T-helper 9 cell (primary cell): ENCODE results near the gene TP53BP2.
"Not testable (repeated sequence)": the region's sequence is repeated elsewhere in the genome, so short reads cannot be mapped to it uniquely, and the experiment has no call there.

Source experiments
- DNase-seq: peaks from one replicate; pipeline ENCODE4 v3.0.0-alpha.2; 2020

TP53BP2 gene

DNA sequence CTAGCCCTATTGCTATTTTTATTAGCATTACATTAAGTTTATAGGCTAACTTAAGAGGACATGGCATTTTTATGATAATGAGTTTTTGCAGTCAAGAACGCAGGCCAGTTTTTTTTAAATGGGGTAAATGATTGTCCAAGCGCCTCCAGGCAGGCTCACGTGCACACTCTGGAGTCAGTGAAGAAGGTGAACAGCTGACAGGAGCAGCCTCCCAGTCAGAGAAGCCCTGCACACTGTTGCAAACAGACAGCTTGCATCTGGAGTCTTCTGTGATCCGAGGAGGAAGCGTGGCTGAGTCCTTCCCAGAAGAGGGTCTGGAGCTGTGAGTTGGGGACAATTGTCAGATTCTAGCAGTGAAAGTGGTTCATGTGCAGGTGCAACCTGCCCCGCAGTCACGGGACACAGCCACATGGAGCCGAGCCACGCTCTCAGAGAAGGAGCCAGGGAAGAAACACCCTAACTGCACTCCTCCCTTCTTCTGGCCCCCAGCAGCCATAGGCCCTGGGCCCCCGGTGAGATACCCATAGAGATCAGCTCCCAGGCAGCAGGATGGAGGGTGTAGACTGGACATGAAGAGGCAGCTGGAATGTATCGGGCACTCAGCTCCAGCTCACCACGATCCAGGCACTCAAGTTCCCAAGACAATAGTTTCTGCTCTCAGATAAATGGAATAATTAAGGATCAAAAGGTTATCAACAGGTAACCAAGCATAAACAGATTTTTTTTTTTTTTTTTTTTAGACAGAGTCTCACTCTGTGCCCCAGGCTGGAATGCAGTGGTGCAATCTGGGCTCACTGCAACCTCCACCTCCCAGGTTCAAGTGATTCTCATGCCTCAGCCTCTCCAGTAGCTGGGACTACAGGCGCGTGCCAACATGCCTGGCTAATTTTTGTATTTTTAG is 107.0 kb downstream of the TP53BP2 start:
- DNase-seq, result no peak

DNA sequence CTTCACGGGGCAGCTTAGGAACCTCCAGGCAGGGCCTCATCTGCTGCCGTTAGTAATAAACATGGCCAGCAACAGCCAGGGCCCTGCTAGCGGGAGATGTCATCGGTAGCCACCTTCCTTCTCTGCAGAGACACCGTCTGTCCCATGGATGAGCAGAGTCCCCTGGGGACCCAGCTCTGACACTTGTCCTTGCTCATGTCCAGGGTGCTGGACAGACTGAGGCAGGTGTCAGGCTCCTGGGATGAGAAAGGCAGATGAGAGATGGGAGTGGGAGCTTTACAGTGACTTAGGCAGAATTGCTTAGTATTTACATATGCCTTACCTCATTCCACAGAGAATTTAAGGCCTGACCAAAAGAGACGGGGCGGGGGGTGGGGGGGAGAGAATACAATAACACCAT is 108.4 kb downstream of the TP53BP2 start:
- no peak for DNase-seq

DNA sequence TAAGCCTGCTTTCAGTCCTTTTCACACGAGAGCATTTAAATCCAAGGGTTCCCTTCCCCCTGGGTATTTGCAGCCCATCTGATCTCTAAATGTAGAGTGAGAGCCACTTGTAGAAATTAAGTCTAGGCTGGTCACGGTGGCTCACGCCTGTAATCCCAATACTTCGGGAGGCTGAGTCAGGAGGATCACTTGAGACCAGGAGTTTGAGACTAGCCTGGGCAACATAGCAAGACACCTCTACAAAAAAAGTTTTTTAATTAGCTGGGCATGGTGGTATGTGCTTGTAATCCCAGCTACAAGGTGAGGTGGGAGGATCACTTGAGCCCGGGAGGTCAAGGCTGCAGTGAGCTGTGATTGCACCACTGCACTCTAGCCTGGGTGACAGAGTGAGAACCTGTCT is 109.1 kb downstream of the TP53BP2 start:
- DNase-seq, result not testable (repeated sequence)

DNA sequence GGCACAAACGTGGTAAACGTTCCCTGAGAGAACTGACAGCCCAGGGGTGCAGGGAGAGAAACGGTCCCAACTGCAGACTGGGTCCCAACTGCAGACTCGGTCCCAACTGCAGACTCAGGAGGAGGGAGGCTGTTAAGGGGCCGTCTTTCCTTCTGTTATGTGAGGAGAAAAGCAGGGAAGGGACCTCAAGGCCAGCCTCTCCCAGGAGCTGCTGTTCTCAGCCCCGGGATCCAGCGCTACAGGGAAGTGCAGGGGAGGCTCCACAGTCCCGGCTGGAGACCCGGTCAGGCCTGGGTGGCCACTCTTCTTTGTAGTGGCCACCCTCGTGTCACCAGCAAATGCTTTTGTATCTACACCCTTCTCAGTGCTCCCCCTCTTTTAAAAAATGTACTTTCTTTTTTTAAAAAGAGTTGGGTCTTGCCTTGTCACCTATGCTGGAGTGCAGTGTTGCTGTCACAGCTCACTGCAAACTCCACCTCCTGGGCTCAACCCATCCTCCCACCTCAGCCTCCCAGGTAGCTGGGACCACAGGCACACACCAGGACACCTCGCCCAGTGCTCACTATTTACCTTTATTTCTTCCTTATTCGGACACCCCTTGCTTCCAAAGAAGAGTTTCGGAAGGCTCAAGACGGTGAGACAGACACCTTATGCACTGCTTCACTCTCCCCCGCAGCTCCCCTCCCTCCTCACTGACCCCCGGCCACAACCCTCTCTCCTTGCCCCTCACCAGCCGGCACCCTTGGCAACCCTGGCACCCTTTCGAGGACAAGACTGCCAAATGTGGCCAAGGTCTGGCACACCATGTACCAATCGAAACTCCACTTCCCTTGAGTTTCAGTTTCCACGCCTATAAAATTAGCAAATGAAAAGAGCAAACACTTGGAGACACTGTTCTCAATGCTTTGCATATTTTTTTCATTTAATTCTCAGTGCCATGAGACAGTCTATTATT is 111.6 kb downstream of the TP53BP2 start:
- DNase-seq, result no peak

DNA sequence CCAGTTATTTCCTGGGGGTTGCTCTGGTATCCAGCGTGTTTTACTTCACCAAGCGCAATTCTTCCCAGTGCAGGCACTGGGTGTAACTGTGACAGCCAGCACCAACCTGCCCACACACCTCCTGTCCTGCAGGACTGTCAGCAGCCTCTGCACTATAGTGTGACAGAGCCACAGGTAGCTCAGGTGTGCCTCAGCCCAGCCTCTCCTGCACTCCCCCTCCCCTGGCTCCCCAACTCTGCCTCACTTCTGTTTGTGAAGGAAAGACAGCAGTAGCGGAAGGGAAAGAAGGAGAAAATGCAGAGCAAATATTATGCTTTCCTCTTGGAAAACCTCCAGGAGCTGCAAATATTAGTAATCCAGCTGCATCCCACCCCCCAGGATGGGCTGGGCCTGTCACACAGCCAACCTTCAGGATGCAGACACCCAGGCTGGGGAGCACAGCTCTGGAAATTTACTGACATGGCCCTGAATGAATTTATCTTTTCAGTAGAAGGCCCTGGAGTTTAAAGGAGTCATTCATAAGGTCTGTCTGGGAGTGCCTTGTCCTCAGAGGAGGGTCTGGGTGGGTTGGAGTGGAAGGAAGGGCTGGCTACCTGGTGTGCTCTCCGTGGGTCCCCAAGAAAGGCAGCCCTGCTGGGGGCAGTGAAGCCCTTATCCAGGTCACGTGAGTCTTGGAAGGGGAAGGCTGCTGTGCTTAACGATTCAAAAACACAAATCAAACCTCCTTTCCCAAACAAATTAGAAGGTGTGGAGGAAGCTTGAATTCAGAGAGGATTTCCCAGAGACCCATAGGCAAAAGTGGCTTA is 112.6 kb downstream of the TP53BP2 start:
- DNase-seq, result no peak

DNA sequence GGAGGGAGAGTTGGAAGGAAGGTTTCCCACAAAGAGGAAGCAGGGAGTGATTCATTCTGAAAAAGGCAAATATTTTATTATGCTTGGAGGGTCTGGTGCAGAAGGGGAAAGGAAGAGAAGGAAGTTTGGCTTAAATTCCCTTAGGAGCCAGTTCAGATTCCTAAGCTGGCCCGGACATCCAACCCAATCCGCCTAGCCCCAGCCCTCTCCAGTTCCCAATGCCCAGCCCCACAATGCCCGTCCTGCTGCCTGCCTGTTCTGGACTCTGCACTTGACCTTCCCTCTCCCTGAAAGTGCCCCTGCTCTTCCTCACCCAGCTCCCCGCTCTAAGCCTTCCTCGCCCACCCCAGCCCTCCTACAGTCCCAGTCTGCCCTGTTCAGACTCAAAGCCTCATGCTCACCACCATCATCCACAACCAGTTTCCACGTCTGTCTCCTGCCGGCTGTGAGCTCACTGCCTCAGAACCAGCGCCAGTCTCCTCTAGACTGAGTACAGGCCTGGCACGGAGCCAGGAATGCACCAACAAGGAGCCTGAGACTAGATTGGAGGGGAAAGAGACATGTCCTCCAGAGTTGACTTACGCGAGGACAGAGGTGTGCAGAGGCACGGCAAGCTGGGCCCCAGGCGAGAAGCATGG is 114.5 kb downstream of the TP53BP2 start:
- no peak for DNase-seq

DNA sequence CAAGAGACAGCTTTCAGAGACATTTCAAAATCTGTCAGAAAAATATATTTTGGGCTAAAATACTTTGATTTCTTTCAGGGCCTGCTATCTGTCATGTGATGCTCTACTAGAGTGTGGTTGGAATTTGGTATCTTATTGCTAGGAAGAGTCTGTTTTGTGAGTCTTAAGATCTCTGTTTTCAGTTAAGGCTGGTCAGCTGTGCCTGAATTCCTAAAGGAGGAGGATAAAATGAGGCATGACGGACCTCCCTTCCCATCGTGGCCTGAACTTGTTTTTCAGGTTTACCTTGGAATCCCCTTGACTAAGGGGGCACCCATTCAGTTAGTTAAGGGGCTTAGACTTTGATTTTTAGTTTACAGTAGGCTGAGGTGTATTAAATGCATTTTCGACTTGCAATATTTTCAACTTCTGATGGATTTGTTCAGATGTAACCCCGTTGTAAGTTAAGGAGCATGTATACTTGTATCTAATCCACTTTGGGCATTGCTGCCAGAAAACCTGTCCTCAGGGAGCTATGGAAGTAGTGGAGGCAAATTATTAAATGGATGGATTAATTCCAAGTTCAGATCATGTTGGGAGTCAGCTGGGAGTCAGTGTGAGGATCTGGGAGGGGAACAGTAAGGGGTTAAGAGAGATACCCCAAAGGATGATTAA is 115.1 kb downstream of the TP53BP2 start:
- no peak for DNase-seq

DNA sequence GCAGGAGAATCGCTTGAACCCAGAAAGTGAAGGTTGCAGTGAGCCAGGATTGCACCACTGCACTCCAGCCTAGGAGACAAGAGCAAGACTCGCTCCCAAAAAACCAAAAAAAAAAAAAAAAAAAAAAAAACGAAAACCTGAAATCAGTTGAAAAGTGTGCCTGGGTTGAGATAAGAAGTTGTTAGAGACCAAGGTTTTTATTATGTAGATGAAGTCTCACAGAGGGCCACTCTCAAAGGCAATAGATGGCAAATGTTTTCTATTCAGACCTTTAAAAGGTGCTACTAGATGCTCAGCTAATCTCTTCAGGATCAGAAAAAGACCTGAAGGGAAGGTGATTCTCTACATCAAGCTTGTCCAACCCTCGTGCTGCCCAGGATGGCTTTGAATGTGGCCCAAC is 115.8 kb downstream of the TP53BP2 start:
- DNase-seq, result no peak
